NCI-H1417 treated with DMSO at 0.1 percent for 48 hours (cell line): ENCODE data around the gene GMFB.

Experiments used
- DNase-seq: peaks from one replicate; lab custom pipeline; 2025; lab: John Stamatoyannopoulos, UW

The GMFB gene

DNA sequence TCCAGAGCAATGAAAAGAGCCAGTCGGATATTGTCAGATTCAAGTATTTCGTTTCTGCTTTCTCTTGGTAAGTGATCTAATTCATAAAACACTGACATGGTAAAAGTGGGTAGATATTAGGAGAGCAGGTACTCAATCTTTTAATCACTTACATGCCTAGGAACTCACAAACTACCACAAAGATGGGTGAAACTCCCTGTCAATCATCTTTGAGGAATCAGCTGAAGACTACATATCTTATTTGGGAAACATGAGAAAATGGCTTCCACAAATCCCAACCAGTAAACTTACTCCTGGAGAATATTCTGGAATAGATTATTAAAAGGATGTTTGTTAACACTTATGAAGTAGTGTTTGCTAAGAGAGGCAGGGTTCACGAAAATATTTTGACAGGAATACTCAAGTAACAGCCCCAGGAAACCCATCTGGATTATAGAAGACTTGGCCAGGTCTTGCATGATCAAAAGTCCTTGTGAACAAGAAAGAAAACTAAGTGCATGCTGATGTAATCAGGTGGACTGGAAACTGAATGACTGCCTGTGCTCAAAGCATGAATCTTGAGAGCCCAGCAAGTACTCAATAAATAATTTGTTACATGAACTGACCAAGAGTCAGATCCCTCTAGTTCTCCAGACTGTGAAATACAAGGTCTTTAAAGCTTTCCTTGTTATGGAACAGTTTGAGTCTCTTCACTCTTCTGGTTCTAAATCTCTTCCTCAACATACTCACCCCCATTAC is 63.1 kb downstream of the GMFB start:
- DNase-seq, result no peak

DNA sequence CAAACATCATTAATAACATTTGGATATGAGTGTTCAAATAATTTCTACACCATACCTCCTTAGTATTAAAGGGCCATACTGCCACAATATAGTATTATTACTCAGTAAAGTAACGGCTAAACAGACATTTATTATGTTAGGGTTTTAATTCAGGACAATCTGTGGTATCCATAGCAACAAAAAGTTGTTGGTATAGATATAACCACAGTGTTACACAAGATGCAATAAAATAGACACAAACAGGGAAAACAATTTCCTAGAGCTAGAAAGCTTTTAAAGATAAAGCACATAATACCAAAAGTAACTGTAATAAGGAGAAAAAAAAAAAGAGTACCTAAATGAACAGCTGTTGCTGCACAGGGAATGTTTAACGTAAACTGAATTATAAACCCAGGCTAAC is 63.7 kb downstream of the GMFB start:
- DNase-seq, result no peak
